ENCODE data around the gene ALOXE3. TPM values are rescaled to one million over a fixed set of nuclear protein-coding genes. Genes with fewer than 3 reads are reported as not detected.

ALOXE3 gene
- total and polyA plus RNA-seq, 12 donors, result 0.09 TPM; not detected in 11

DNA sequence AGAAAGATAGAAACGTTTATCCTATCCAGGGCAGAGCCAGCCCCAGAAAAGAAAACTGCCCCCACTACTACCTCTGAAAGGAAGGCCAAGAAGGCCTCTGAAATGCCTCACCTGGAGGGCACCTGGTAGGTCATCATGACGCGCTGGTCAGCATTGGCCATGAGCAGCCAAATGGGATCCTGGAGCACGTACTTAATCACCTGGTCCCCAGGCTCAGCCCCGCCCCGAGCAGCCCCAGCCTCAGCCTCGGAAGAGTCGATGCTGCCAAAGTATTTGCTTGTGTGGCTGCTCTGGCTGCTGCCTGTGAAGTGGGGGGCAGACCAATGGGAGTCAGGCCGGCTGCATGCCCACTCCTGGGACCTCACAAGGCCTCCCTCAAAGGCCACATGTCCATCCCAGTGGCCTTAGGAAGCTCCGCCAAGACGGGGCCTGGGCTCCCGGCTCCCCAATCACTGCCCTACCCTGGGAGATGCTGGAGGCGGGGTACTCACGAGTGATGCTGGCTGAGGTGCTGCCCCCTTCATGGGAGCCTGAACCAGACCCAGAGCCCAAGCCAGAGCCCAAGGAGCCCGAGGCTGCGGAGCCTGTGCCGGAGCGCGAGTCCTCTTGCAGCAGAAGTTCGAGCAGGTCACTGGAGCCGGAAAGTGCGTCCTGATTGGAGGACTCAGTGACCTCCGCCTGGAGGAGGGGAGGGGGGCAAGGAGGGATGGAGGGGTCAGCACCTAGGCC, 24.0 kb upstream of the ALOXE3 start:
- H3K4me3 ChIP-seq, result no peak overlapping the region
- H3K36me3 ChIP-seq, result peaks cover 40 to 81% (median 79%) of the 10 kb centered on the region in 9 donors
- peaks cover 2 to 44% (median 31%) of the 10 kb centered on the region in 9 donors for H3K4me1 ChIP-seq
- TF ChIP-seq, protein P1, sequence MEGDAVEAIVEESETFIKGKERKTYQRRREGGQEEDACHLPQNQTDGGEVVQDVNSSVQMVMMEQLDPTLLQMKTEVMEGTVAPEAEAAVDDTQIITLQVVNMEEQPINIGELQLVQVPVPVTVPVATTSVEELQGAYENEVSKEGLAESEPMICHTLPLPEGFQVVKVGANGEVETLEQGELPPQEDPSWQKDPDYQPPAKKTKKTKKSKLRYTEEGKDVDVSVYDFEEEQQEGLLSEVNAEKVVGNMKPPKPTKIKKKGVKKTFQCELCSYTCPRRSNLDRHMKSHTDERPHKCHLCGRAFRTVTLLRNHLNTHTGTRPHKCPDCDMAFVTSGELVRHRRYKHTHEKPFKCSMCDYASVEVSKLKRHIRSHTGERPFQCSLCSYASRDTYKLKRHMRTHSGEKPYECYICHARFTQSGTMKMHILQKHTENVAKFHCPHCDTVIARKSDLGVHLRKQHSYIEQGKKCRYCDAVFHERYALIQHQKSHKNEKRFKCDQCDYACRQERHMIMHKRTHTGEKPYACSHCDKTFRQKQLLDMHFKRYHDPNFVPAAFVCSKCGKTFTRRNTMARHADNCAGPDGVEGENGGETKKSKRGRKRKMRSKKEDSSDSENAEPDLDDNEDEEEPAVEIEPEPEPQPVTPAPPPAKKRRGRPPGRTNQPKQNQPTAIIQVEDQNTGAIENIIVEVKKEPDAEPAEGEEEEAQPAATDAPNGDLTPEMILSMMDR (IDR thresholded peaks at IDR 0.05), result no peak
- intact Hi-C loops (cut with DNase I), result no loop called here
- WGBS, 2 donors, result 85 to 87% methylated on average over 23 of the region's 23 CpGs
- ATAC-seq (no peak), DNase-seq (no peak)
- no peaks in the 10 kb centered on the region for H3K27me3 ChIP-seq
- H3K27ac ChIP-seq, result peak overlapping the region in 1 of 10 donors; percentile 35
- no peaks in the 10 kb centered on the region for H3K9me3 ChIP-seq

DNA sequence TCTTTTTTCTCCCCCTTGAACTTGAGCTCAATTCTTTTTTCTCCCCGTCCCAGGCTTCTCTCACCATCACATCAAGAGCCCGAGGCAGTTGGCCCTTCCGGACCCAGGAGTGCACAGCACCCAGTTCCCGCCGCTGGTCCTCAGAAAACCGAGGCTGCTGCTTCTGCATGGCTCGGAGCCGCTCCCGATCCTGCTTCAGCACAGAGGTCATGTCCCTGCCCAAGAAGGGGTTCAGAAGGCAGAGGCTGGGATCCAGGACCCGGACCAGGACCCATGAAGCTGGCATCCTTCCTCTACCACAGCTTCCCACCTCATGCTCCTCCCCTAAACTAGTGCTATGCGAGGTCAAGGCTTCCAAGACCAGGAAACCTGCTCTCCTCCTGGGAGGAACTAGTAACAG, 23.4 kb upstream of the ALOXE3 start:
- no peaks in the 10 kb centered on the region for H3K27me3 ChIP-seq
- TF ChIP-seq, protein P1 (IDR thresholded peaks at IDR 0.05), result no peak
- peaks cover 2 to 44% (median 30%) of the 10 kb centered on the region in 9 donors for H3K4me1 ChIP-seq
- DNase-seq, result no peak
- peaks cover 38 to 76% (median 73%) of the 10 kb centered on the region in 9 donors for H3K36me3 ChIP-seq
- WGBS, 2 donors, result 89 to 93% methylated on average over 11 of the region's 11 CpGs
- peak overlapping the region in 1 of 10 donors; percentile 35 for H3K27ac ChIP-seq
- no peak overlapping the region for H3K4me3 ChIP-seq
- intact Hi-C loops (cut with DNase I), result no loop called here
- no peaks in the 10 kb centered on the region for H3K9me3 ChIP-seq
- no peak for ATAC-seq

DNA sequence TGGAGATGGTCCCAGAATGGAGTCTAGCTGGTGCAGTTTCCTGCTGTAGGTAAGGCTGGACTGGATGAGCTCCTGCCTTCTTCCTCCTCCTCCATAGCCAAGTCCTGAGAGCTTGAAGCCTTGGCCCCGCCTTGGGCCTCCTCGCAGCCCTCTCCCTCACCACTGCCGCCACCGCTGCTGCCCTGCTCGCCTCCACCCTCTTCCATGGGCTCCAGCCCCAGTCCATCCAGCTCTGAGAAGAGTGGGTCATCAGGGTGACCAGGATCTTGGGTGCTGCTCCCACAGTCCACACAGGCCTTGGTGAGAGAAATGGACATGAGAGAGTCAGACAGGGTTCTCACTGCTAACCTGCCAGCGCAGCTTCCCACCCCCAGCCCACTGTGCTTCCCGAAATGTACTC, 22.7 kb upstream of the ALOXE3 start:
- Histone ChIP-seq H3K27me3 (no peaks in the 10 kb centered on the region), H3K4me3 (no peak overlapping the region), H3K4me1 (peaks cover 2 to 40% (median 29%) of the 10 kb centered on the region in 9 donors), H3K9me3 (no peaks in the 10 kb centered on the region), H3K36me3 (peaks cover 31 to 69% (median 66%) of the 10 kb centered on the region in 9 donors), H3K27ac (peak overlapping the region in 4 of 10 donors; percentile 3 to 71 (median 70))
- no peak for DNase-seq
- TF ChIP-seq, protein P1 (IDR thresholded peaks at IDR 0.05), result no peak
- no peak for ATAC-seq
- intact Hi-C loops (cut with DNase I), result no loop called here
- WGBS, 2 donors, result 94% methylated on average over 7 of the region's 7 CpGs

DNA sequence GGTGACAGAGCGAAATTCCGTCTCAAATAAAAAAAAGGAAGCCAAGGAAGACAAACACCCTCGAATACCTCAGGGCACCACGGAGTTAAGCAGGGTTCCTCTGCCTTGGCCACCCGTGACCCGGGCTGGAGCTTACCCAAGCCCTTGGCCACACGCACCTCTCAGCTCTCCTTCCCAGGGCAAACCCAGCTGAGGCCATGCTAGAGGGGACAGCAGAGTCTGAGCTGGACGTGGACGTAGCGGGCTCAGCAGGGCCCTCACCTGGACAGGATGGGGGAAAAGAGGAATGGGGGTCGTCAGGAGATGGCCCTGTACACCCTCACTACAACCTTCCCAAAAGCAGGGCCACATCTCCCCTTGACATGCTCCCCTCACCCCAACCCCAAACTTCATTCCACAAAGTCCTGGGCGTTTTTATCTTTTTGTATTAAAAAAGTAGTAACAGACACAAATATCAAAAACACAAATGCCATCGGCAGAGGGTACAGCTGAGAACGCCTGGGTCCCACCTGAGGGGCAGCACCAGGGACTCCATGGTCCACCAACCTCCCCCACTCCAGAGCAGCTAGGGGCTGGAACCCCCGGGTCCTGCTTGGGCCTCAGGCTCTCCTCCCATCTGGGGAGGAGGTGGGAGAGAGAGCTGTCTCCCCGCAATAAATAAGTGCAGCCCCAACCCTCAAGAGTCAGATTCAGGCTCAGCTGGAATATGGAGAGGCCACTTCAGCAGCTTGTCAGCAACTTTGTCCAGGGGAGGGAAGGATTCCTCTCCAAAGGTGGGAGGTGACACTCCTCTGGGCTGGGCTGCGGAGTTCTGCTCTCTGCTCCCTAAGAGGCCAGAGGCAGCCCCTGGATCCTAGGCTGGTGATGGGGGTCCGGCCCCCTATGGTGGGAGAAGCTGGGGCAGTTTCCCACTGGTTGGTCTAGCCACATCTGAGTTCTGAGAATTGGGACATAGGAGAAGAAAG, 22.0 kb upstream of the ALOXE3 start:
- peaks cover 28 to 62% (median 59%) of the 10 kb centered on the region in 9 donors for H3K36me3 ChIP-seq
- no peaks in the 10 kb centered on the region for H3K27me3 ChIP-seq
- intact Hi-C loops (cut with DNase I), result no loop called here
- WGBS, 2 donors, result 62 to 69% methylated on average over 18 of the region's 18 CpGs
- H3K4me3 ChIP-seq, result no peak overlapping the region
- DNase-seq, result no peak
- H3K4me1 ChIP-seq, result peaks cover 2 to 40% (median 28%) of the 10 kb centered on the region in 9 donors
- H3K9me3 ChIP-seq, result no peaks in the 10 kb centered on the region
- TF ChIP-seq, protein P1 (IDR thresholded peaks at IDR 0.05), result no peak
- peak in 3 of 8 donors; percentile 2 to 4 (median 3) for ATAC-seq
- H3K27ac ChIP-seq, result peak overlapping the region in 7 of 10 donors; percentile 49 to 84 (median 71)
